ENCODE data around the gene INPP4B. TPM values are rescaled to one million over a fixed set of nuclear protein-coding genes. Genes with fewer than 3 reads are reported as not detected.
"Not testable (repeated sequence)": the region's sequence is repeated elsewhere in the genome, so short reads cannot be mapped to it uniquely, and the experiment has no call there.

The INPP4B gene
- total RNA-seq, 2 experiments from 2014 or later, result 55.7 to 60.5 TPM

- H3K27me3 Mint-ChIP-seq (ENCODE audit: low read depth); DNase-seq; H3K9me3 Mint-ChIP-seq; intact Hi-C loops (cut with micrococcal nuclease); CTCF ChIA-PET: not testable (repeated sequence)
- Mint-ChIP-seq H3K27ac (peak overlapping the region; percentile 82), H3K4me3 (peak overlapping the region; percentile 36), H3K36me3 (ENCODE audit: low read depth) (peaks cover 62% of the 10 kb centered on the region), H3K4me1 (ENCODE audit: low read depth) (peaks cover 73% of the 10 kb centered on the region)
These were observed 448.6 kb downstream of the INPP4B start for GRCh38 chr4:142397364-142397991.

- H3K4me3 Mint-ChIP-seq, result peak overlapping the region; percentile 51
- DNase-seq, result no peak
- no peaks in the 10 kb centered on the region for H3K27me3 Mint-ChIP-seq (ENCODE audit: low read depth)
- peak overlapping the region; percentile 82 for H3K27ac Mint-ChIP-seq
- peaks cover 59% of the 10 kb centered on the region for H3K36me3 Mint-ChIP-seq (ENCODE audit: low read depth)
- CTCF ChIA-PET, result interaction anchor here (0.9 kb wide), 1 partner anchor 18 kb away, joined by 4 read pairs; no protein-coding TSS in a partner anchor
- peaks cover 2% of the 10 kb centered on the region for H3K9me3 Mint-ChIP-seq
- peaks cover 83% of the 10 kb centered on the region for H3K4me1 Mint-ChIP-seq (ENCODE audit: low read depth)
- intact Hi-C loops (cut with micrococcal nuclease), result loop anchor here (1.0 kb wide), 3 partner anchors 8 to 19 kb away; no protein-coding TSS in a partner anchor
These were observed 449.8 kb downstream of the INPP4B start for GRCh38 chr4:142396279-142396678.

- DNase-seq, result no peak
- Mint-ChIP-seq H3K36me3 (ENCODE audit: low read depth) (peaks cover 58% of the 10 kb centered on the region), H3K4me1 (ENCODE audit: low read depth) (peaks cover 85% of the 10 kb centered on the region), H3K9me3 (peaks cover 2% of the 10 kb centered on the region), H3K27me3 (ENCODE audit: low read depth) (no peaks in the 10 kb centered on the region), H3K27ac (peak overlapping the region; percentile 82), H3K4me3 (no peak overlapping the region)
- CTCF ChIA-PET, result interaction anchor here (0.7 to 1.1 kb wide), 2 partner anchors 68 to 110 kb away, joined by 3 read pairs; no protein-coding TSS in a partner anchor
- intact Hi-C loops (cut with micrococcal nuclease), result loop anchor here (1.0 kb wide), 1 partner anchor 10 kb away; no protein-coding TSS in a partner anchor
These were observed 453.0 kb downstream of the INPP4B start for GRCh38 chr4:142393127-142393526.

GRCh38 chr4:142386856-142387255 is 459.2 kb downstream of the INPP4B start:
- Mint-ChIP-seq H3K4me1 (ENCODE audit: low read depth) (peaks cover 78% of the 10 kb centered on the region), H3K36me3 (ENCODE audit: low read depth) (peaks cover 56% of the 10 kb centered on the region), H3K27me3 (ENCODE audit: low read depth) (no peaks in the 10 kb centered on the region), H3K27ac (peak overlapping the region; percentile 65), H3K4me3 (no peak overlapping the region), H3K9me3 (no peaks in the 10 kb centered on the region)
- CTCF ChIA-PET, result interaction anchor here (0.7 to 1.1 kb wide), 3 partner anchors 34 to 463 kb away, joined by 3 to 5 read pairs (median 5); no protein-coding TSS in a partner anchor
- DNase-seq, result no peak
- intact Hi-C loops (cut with micrococcal nuclease), result loop anchor here (1.0 kb wide), 2 partner anchors 9 to 10 kb away; no protein-coding TSS in a partner anchor

- Mint-ChIP-seq H3K27ac (peak overlapping the region; percentile 65), H3K27me3 (ENCODE audit: low read depth) (no peaks in the 10 kb centered on the region), H3K4me3 (no peak overlapping the region), H3K36me3 (ENCODE audit: low read depth) (peaks cover 55% of the 10 kb centered on the region), H3K4me1 (ENCODE audit: low read depth) (peaks cover 75% of the 10 kb centered on the region), H3K9me3 (no peaks in the 10 kb centered on the region)
- intact Hi-C loops (cut with micrococcal nuclease), result no loop called here
- CTCF ChIA-PET, result interaction anchor here (0.7 to 1.1 kb wide), 3 partner anchors 33 to 464 kb away, joined by 3 to 5 read pairs (median 3); no protein-coding TSS in a partner anchor
- DNase-seq, result no peak
These were observed 459.7 kb downstream of the INPP4B start for GRCh38 chr4:142386449-142386848.

GRCh38 chr4:142383800-142384470 is 462.2 kb downstream of the INPP4B start:
- Mint-ChIP-seq H3K27ac (peak overlapping the region; percentile 60), H3K9me3 (no peaks in the 10 kb centered on the region), H3K4me1 (ENCODE audit: low read depth) (peaks cover 76% of the 10 kb centered on the region), H3K36me3 (ENCODE audit: low read depth) (peaks cover 40% of the 10 kb centered on the region), H3K4me3 (no peak overlapping the region), H3K27me3 (ENCODE audit: low read depth) (no peaks in the 10 kb centered on the region)
- intact Hi-C loops (cut with micrococcal nuclease), result loop anchor here (1.0 kb wide), 1 partner anchor 9 kb away; no protein-coding TSS in a partner anchor
- DNase-seq, result no peak
- CTCF ChIA-PET, result interaction anchor here (1.0 to 1.1 kb wide), 2 partner anchors 23 to 28 kb away, joined by 3 to 6 read pairs; no protein-coding TSS in a partner anchor

- CTCF ChIA-PET, result interaction anchor here (1.0 to 1.1 kb wide), 2 partner anchors 24 to 27 kb away, joined by 3 to 6 read pairs; no protein-coding TSS in a partner anchor
- H3K9me3 Mint-ChIP-seq, result no peaks in the 10 kb centered on the region
- peaks cover 73% of the 10 kb centered on the region for H3K4me1 Mint-ChIP-seq (ENCODE audit: low read depth)
- DNase-seq, result no peak
- H3K27me3 Mint-ChIP-seq (ENCODE audit: low read depth), result no peaks in the 10 kb centered on the region
- peaks cover 38% of the 10 kb centered on the region for H3K36me3 Mint-ChIP-seq (ENCODE audit: low read depth)
- H3K4me3 Mint-ChIP-seq, result no peak overlapping the region
- intact Hi-C loops (cut with micrococcal nuclease), result loop anchor here (1.0 kb wide), 1 partner anchor 10 kb away; no protein-coding TSS in a partner anchor
- peak overlapping the region; percentile 60 for H3K27ac Mint-ChIP-seq
These were observed 462.7 kb downstream of the INPP4B start for GRCh38 chr4:142383354-142383753.

GRCh38 chr4:142380052-142380602 is 466.0 kb downstream of the INPP4B start:
- intact Hi-C loops (cut with micrococcal nuclease), result no loop called here
- peaks cover 19% of the 10 kb centered on the region for H3K36me3 Mint-ChIP-seq (ENCODE audit: low read depth)

GRCh38 chr4:142379277-142380051 is 466.6 kb downstream of the INPP4B start:
- H3K27me3 Mint-ChIP-seq (ENCODE audit: low read depth), result no peaks in the 10 kb centered on the region
- H3K36me3 Mint-ChIP-seq (ENCODE audit: low read depth), result peaks cover 14% of the 10 kb centered on the region
- peak overlapping the region; percentile 75 for H3K27ac Mint-ChIP-seq
- H3K9me3 Mint-ChIP-seq, result no peaks in the 10 kb centered on the region
- CTCF ChIA-PET, result interaction anchor here (1.1 to 2.6 kb wide), 6 partner anchors 12 to 36 kb away, joined by 3 to 16 read pairs (median 5); no protein-coding TSS in a partner anchor
- no peak overlapping the region for H3K4me3 Mint-ChIP-seq
- intact Hi-C loops (cut with micrococcal nuclease), result loop anchor here (10.0 kb wide), 1 partner anchor 1135 kb away; the partner anchor contains the start of gene SMARCA5
- no peak for DNase-seq
- H3K4me1 Mint-ChIP-seq (ENCODE audit: low read depth), result peaks cover 72% of the 10 kb centered on the region

More at GRCh38 chr4:142380052-142380602, 466.0 kb downstream of the INPP4B start:
- Mint-ChIP-seq H3K27me3 (ENCODE audit: low read depth) (no peaks in the 10 kb centered on the region), H3K27ac (peak overlapping the region; percentile 33), H3K9me3 (no peaks in the 10 kb centered on the region), H3K4me3 (no peak overlapping the region), H3K4me1 (ENCODE audit: low read depth) (peaks cover 71% of the 10 kb centered on the region)
- DNase-seq, result no peak
- CTCF ChIA-PET, result interaction anchor here (0.6 kb wide), 1 partner anchor 11 kb away, joined by 4 read pairs; no protein-coding TSS in a partner anchor

GRCh38 chr4:142378179-142378578 is 467.9 kb downstream of the INPP4B start:
- Mint-ChIP-seq H3K36me3 (ENCODE audit: low read depth) (peaks cover 7% of the 10 kb centered on the region), H3K4me3 (peak overlapping the region; percentile 59), H3K9me3 (no peaks in the 10 kb centered on the region), H3K27ac (peak overlapping the region; percentile 75), H3K27me3 (ENCODE audit: low read depth) (no peaks in the 10 kb centered on the region), H3K4me1 (ENCODE audit: low read depth) (peaks cover 68% of the 10 kb centered on the region)
- CTCF ChIA-PET, result interaction anchor here (1.0 to 2.6 kb wide), 8 partner anchors 11 to 189 kb away, joined by 3 to 16 read pairs (median 4); no protein-coding TSS in a partner anchor
- intact Hi-C loops (cut with micrococcal nuclease), result loop anchor here (10.0 kb wide), 1 partner anchor 1137 kb away; the partner anchor contains the start of gene SMARCA5
- no peak for DNase-seq

Data from activated naive CD4-positive, alpha-beta T cell treated with anti-CD3 and anti-CD28 coated beads for 36 hours (primary cell).